Epidermal melanocyte (primary cell): ENCODE measurements around the gene RAB35.

Experiments used
- DNase-seq: peaks from one replicate; pipeline ENCODE4 v3.0.0; 2011; ENCODE audit warnings: low spot score; ENCODE audit not compliant: insufficient read length

The RAB35 gene

GRCh38 chr12:120134307-120134980 lies 17.9 kb upstream of the RAB35 start:
- no peak for DNase-seq

GRCh38 chr12:120132863-120133385 lies 16.4 kb upstream of the RAB35 start:
- no peak for DNase-seq

- no peak for DNase-seq
Measured at GRCh38 chr12:120132054-120132836, 15.7 kb upstream of the RAB35 start.

DNA sequence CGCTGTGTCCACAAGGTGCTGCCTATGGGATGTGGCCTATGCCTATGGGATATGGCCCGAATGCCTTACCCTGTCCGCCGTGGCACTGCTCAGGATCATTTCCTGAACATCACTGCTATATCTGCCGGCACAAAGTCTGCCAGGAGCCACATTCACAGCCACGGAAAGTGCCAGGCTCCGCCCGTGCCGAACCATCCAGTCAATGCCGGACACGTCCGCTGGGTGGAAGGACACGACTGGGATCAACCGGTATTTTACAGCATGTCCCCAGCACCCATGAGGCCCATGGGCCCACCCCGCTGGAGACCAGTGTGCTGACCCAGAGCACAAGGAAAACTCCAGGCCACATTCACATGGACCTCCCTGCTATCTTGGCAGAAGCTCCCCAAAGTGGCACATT lies 14.6 kb upstream of the RAB35 start:
- no peak for DNase-seq

DNA sequence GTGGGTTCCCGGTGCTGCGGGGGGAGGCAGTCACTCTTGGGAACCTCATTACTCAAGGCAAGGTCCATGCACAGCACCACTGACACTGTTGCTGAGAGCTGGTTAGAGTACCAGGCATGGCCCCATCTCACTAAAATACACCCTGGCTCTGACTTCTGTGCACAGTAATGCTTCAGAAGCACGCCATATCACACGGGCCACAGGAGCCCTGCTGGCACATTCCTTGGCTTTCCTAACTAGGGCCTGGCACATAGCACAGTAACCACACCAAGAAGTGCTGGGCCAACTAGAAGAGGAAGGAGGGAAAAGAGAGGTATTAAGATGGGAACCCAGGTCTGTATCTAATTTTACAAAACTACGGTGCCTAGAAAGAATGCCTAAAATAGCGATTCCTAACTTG lies 13.5 kb upstream of the RAB35 start:
- DNase-seq: no peak

GRCh38 chr12:120126635-120127005 lies 10.1 kb upstream of the RAB35 start:
- no peak for DNase-seq

GRCh38 chr12:120125792-120126634 lies 9.5 kb upstream of the RAB35 start:
- no peak for DNase-seq

- no peak for DNase-seq
Measured at GRCh38 chr12:120125029-120125428, 8.5 kb upstream of the RAB35 start.

DNA sequence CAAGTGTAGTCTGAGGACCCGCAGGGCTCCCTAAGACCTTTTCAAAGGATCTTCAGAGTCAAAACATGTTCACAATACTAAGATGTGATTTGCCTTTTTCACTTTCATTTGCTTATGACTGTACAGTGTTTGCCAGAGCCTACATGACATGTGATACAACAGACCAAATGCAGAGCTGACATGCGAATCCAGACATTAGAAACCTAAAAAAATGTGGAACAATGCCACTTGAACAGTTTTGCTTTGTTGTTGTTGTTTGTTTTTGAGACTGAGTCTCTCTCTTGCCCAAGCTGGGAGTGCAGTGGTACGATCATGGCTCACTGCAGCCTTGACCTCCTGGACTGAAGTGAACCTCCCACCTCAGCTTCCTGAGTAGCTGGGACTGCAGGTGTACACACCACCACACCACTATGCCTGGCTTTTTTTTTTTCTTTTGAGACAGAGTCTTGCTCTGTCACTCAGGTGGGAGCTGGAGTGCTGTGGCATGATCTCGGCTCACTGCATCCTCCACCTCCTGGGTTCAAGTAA lies 5.3 kb upstream of the RAB35 start:
- DNase-seq: no peak

DNA sequence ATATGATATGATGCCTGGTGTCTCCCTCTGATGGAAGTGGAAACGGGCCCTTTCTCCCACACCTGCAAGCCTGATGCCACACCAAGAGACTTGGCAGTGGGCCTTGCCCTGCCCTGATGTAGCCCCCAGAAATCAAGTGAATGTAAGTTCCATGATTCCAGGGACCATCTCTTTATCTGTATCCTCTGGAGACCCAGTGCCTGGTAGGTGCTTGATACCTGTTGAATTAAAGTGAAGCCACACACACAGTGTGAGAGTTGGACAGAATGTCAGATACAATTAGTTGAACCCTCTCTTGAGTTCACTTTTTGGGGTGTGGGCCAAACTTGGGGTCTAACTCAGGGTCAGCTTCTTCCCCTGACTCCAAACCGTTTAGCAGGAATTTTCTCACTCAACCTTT lies 4.8 kb upstream of the RAB35 start:
- DNase-seq: no peak

DNA sequence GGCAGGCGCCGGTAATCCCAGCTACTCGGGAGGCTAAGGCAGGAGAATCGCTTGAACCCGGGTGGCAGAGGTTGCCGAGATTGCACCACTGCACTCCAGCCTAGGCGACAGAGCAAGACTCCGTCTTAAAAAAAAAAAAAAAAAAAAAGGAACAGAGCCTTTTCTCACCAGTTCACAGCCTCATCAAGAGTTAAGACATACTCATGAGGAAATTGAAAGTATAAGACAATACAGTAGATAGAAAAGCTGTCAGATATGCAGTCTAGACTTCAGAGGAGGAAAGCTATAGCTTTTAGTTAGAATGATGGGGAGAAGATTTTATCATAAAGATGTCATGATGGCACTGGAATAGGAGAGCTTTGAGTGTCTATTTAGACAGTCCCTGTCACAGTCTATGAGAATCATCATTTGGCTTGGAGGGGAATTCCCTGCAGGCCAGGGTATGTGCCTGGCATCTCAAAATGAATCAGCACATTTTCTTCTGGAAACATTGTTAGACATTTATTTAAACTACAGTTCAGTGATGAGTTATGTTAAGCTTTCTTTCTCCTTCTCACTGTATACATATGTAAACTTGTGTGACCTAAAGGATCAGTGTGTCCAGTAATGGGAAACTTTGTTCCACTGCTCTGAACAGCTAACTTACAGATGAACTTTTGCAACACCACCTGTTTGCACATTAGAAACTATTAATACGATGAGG lies 2.9 kb upstream of the RAB35 start:
- DNase-seq: no peak

- no peak for DNase-seq
Measured at GRCh38 chr12:120118321-120119061, 1.9 kb upstream of the RAB35 start.

DNA sequence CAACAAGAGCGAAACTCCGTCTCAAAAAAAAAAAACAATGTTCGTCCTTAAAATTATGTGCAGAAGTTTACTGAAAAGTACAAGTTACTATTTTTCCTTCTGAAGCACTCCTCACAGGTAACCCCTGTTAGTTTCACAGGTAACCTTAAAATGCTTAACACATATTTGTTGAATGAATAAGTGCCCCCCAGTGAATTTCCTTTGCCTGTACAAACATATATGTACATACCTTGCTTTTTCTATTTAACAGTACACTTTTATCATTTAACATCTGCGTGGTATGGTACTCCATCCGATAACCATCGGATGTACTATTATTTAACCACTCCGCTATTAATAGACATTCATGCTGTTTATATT lies 1.4 kb upstream of the RAB35 start:
- DNase-seq: no peak

DNA sequence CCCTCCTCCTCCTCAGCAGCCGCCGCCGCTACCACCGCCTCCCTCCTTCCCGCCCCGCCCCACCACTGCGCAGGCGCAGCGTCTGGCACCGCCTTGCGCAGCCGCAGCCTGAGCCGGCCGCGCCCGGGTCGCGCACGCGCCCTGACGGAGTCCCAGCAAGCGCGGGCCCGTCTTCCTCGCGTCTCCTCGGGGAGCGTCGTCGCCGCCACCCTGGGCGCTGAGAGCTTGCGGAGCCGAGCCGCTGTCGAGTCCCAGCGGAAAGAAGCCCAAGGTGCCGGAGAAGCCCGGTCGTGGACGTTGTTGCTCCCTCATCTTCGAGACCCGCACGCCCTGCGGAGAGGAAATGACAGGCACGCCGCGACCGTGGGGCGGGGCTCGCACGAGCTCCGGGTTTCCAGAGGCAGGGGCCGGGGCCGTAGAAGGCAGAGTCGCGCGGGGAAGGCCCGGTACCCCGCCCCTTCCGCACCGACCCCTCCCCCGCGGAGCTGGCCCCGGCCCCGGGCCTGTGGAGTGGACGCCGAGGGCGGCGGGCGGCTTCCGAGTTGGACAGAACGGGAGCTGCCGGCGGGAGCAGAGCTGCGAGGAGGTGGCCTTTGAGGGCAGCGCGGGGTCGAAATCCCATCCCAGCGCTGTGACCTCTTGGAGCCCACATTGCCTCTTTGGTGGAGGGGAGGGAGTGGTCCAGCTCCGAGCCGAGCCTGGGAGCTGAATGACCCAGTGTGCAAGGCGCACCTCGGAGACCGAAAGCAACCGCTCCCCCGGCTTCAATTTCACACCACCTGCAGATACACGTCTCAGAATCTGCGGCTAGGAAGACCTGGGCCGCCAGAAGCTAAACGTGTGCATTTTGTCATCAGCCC lies 469 bp upstream of the RAB35 start:
- DNase-seq: peak; percentile 99

DNA sequence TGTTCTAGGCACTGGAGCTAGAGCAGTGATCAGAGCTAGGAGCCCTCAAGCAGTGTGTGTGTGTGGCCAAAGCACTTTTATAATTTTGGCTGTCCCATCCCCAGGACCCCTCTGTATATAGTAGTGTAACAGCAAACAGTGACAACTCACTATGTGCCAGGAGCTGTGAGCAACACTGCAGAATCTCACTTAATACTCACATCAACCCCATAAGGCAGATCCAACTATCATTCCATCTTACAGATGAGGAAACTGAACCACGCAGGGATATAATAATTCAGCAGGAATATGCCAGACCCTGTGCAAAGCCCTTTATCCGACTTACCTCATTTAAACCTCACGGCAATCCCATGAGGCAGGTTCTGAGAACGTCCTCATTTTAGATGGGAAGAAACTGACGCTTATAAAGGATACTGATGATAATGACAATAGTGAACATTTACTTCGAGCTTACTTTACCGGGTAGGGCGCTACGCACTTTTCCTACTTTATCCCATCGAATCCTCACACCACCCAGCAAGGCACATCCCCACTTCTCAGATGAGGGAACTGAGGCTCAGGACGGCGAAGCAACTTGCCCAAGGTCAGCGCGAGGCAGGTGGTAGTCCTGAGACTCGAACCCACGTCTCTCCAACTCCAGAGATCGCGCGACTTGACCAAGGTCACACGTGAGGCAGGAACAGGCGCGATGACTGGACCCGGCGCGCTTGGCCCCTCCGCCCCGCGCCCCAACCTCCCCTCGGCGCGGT lies 687 bp downstream of the RAB35 start:
- DNase-seq: no peak

- no peak for DNase-seq
Measured at GRCh38 chr12:120115066-120115465, 1.5 kb downstream of the RAB35 start.

DNA sequence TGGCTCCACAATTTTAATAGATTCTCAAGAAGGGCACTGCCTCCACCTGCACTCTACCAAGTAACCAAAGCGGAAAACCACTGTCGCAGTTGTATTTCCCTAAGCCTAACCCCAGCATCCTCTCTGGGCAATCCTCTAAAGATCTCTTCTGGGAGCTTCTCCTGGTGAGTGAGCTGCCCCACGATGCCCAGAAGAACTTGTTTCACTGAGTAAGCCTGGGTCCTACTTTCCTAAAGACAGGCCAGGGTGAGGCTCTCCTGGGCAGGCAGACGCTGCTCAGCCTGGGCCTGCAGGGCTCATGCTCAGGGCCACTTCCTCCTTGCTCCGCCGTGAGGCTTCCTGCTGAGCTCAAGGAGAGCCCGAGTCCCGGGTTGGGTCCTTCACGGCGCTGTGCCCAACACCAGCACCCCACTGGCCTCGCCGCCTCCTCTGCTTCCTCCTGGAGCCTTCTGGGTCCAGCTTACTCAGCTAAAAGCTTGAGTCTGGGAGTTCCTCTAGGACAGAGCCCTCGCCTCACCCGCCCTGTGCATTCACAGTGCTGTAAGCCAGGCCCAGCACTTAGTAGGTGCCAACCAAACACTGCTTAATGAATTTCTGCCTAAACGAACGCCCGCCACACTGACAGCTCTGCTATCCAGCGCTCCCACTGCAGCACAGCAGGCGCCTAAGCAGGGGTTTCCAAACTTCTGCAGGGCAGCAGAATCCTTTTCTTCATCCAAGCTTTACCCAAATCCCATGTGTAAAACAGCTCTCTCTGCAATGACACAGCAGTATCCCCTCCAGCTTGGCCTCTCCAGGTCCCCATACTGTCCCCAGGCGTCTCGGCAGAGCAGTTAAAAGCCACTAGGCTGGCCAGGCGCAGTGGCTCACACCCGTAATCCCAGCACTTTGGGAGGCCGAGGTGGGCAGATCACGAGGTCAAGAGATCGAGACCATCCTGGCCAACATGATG lies 5.7 kb downstream of the RAB35 start:
- no peak for DNase-seq
